NCI-H510A treated with DMSO at 0.1 percent for 48 hours (cell line): ENCODE measurements around the gene CHAT.

ENCODE experiments used
- DNase-seq: peaks from one replicate; lab custom pipeline; 2025; lab: John Stamatoyannopoulos, UW

Gene CHAT

GRCh38 chr10:49688920-49689319, 75.1 kb downstream of the CHAT start:
- no peak for DNase-seq

- DNase-seq = no peak
Measured at GRCh38 chr10:49689882-49690510, 76.2 kb downstream of the CHAT start.

- DNase-seq = peak; percentile 16
Measured at GRCh38 chr10:49690698-49691356, 77.0 kb downstream of the CHAT start.

GRCh38 chr10:49691588-49691987, 77.8 kb downstream of the CHAT start:
- DNase-seq = no peak

- no peak for DNase-seq
Measured at GRCh38 chr10:49694466-49694865, 80.6 kb downstream of the CHAT start.

GRCh38 chr10:49696311-49696710, 82.5 kb downstream of the CHAT start:
- DNase-seq = no peak

- no peak for DNase-seq
Measured at GRCh38 chr10:49698679-49699078, 84.8 kb downstream of the CHAT start.

- no peak for DNase-seq
Measured at GRCh38 chr10:49700211-49700610, 86.4 kb downstream of the CHAT start.

- DNase-seq = peak; percentile 71
Measured at GRCh38 chr10:49700997-49701396, 87.2 kb downstream of the CHAT start.

- no peak for DNase-seq
Measured at GRCh38 chr10:49707585-49707984, 93.7 kb downstream of the CHAT start.

GRCh38 chr10:49709934-49710333, 96.1 kb downstream of the CHAT start:
- DNase-seq = no peak

GRCh38 chr10:49710966-49711365, 97.1 kb downstream of the CHAT start:
- no peak for DNase-seq

- DNase-seq = no peak
Measured at GRCh38 chr10:49711481-49711880, 97.6 kb downstream of the CHAT start.

- DNase-seq = no peak
Measured at GRCh38 chr10:49713266-49713665, 99.4 kb downstream of the CHAT start.
